Activated CD4-positive, alpha-beta T cell treated with anti-CD3 and anti-CD28 coated beads, Interleukin-2, amount 50 U/mL, for 4 hours (primary cell): ENCODE data around the gene CCDC13.

Experiments used
- DNase-seq, 2 experiments: peaks; one replicate each; pipeline ENCODE4 v3.0.0-alpha.2; 2020

Gene CCDC13

GRCh38 chr3:42732829-42733459, 40.1 kb downstream of the CCDC13 start:
- DNase-seq, result no peak

- DNase-seq, result no peak
Measured at GRCh38 chr3:42732196-42732828, 40.7 kb downstream of the CCDC13 start.

- no peak for DNase-seq
Measured at GRCh38 chr3:42731476-42732195, 41.4 kb downstream of the CCDC13 start.

- no peak for DNase-seq
Measured at GRCh38 chr3:42730706-42731420, 42.2 kb downstream of the CCDC13 start.

- no peak for DNase-seq
Measured at GRCh38 chr3:42730294-42730693, 42.8 kb downstream of the CCDC13 start.

- no peak for DNase-seq
Measured at GRCh38 chr3:42729404-42730145, 43.5 kb downstream of the CCDC13 start.

GRCh38 chr3:42728668-42729364, 44.2 kb downstream of the CCDC13 start:
- no peak for DNase-seq

GRCh38 chr3:42728056-42728455, 45.0 kb downstream of the CCDC13 start:
- DNase-seq, result no peak

- no peak for DNase-seq
Measured at GRCh38 chr3:42725454-42725853, 47.6 kb downstream of the CCDC13 start.

- no peak for DNase-seq
Measured at GRCh38 chr3:42723219-42723618, 49.8 kb downstream of the CCDC13 start.
